Astrocyte of the cerebellum (primary cell): ENCODE data around the gene SLC2A9.
"Not testable (repeated sequence)": the region's sequence is repeated elsewhere in the genome, so short reads cannot be mapped to it uniquely, and the experiment has no call there.

Experiments
- DNase-seq: peaks from one replicate; pipeline ENCODE4 v3.0.0-alpha.2; 2011; ENCODE audit warnings: low read depth
- H3K4me3 ChIP-seq: 2 replicates; pipeline ENCODE4 v1.5.1; 2011; ENCODE audit warnings: mild to moderate bottlenecking, low read depth, low read length, moderate library complexity
- in situ Hi-C: cut with HindIII; loops from 2 replicates; pipeline ENCODE4 v1.10.0; 2017; ENCODE audit warnings: low sequenced_read_pairs
- TF ChIP-seq, protein P1 (sequence below): IDR thresholded peaks from 2 replicates; pipeline ENCODE4 v1.5.1; 2012; ENCODE audit warnings: low read length, low read depth, moderate library complexity, mild to moderate bottlenecking; ENCODE audit errors: missing control alignments

SLC2A9 gene

GRCh38 chr4:9984621-9985020 is 36.7 kb downstream of the SLC2A9 start:
- DNase-seq = no peak
- TF ChIP-seq, protein P1, sequence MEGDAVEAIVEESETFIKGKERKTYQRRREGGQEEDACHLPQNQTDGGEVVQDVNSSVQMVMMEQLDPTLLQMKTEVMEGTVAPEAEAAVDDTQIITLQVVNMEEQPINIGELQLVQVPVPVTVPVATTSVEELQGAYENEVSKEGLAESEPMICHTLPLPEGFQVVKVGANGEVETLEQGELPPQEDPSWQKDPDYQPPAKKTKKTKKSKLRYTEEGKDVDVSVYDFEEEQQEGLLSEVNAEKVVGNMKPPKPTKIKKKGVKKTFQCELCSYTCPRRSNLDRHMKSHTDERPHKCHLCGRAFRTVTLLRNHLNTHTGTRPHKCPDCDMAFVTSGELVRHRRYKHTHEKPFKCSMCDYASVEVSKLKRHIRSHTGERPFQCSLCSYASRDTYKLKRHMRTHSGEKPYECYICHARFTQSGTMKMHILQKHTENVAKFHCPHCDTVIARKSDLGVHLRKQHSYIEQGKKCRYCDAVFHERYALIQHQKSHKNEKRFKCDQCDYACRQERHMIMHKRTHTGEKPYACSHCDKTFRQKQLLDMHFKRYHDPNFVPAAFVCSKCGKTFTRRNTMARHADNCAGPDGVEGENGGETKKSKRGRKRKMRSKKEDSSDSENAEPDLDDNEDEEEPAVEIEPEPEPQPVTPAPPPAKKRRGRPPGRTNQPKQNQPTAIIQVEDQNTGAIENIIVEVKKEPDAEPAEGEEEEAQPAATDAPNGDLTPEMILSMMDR = no peak
- no peak overlapping the region for H3K4me3 ChIP-seq
- in situ Hi-C loops = no loop called here

DNA sequence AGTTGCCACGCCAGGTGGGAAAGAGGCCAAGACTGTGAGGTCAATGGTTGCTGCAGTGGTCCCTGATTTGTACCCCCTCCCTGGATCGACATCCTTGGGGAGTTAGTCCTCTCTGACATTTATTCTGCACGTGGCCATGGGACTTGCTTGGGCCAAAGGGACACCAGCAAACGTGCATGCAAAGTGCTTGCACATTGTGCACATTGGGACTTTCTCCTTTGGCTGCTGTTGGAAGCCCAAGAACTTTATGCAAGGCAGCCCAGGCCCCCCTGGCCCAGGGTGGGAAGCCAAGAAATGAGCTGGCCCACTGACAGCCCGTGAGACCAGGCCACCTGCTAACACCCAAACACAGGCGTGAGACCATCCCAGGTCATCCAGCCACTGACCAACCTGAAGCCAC is 38.1 kb downstream of the SLC2A9 start:
- no peak overlapping the region for H3K4me3 ChIP-seq
- TF ChIP-seq, protein P1 = no peak
- DNase-seq = no peak
- in situ Hi-C loops = no loop called here

DNA sequence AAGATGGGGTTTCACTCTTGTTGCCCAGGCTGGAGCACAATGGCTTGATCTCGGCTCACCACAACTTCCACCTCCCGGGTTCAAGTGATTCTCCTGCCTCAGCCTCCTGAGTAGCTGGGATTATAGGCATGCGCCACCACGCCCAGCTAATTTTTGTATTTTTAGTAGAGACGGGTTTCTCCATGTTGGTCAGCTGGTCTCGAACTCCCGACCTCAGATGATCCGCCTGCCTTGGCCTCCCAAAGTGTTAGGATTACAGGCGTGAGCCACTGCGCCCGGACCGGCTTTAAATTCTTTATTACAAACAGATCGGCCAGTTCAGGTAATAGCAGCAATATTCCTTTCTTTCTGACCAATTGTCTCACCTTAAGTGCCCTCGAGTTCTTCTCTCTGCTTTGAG is 39.4 kb downstream of the SLC2A9 start:
- DNase-seq, in situ Hi-C loops, H3K4me3 ChIP-seq: not testable (repeated sequence)

- no peak overlapping the region for H3K4me3 ChIP-seq
- no peak for DNase-seq
- in situ Hi-C loops = no loop called here
- TF ChIP-seq, protein P1 = no peak
Observed at GRCh38 chr4:9980898-9981297, 40.4 kb downstream of the SLC2A9 start.

DNA sequence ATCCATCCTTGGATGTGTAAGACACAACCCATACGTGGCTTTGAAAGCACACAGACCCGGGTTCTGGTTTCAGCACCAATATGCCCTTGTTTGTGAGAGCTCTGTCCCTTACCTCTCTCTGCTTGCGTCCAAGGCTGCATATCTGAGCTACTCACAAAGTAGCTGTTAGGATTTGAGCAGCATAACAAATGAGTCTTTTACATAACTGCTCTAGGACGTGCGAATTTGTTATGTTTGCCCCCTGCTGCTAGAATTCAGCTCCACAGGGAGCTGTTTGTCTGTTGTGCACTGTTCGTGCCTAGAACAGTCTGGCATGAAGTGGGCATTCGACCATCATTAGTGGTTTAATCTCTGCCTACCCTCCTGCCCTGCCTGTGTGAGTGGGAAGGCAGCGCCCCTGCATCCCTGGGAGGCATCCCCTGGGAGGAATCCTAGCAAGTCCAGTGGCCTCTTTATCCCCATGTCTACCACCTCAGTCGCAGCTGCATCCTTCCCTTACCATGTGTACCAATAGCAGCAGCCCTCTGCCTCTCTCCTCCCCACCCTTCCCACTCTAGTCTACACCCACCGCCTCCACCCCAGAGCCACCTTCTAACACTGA is 42.1 kb downstream of the SLC2A9 start:
- H3K4me3 ChIP-seq = no peak overlapping the region
- in situ Hi-C loops = no loop called here
- TF ChIP-seq, protein P1 = no peak
- no peak for DNase-seq

GRCh38 chr4:9977518-9978031 is 43.7 kb downstream of the SLC2A9 start:
- in situ Hi-C loops = no loop called here
- TF ChIP-seq, protein P1 = no peak
- no peak overlapping the region for H3K4me3 ChIP-seq
- DNase-seq = no peak

- in situ Hi-C loops = no loop called here
- no peak overlapping the region for H3K4me3 ChIP-seq
- TF ChIP-seq, protein P1 = no peak
- DNase-seq = no peak
Observed at GRCh38 chr4:9976781-9977180, 44.5 kb downstream of the SLC2A9 start.
